Measurements from ENCODE around the gene MAGEA2B.
"Not testable (repeated sequence)": the region's sequence is repeated elsewhere in the genome, so short reads cannot be mapped to it uniquely, and the experiment has no call there.

MAGEA2B gene

GRCh38 chrX:152713815-152714787 is at the start of gene MAGEA2B:
Gene MAGEA2B, plus strand, starts transcription at chrX:152714628. Its CDS starts 2,479 bp downstream, at chrX:152717107.
- DNase-seq (ENCODE audit: low spot score) = not testable (repeated sequence)

DNA sequence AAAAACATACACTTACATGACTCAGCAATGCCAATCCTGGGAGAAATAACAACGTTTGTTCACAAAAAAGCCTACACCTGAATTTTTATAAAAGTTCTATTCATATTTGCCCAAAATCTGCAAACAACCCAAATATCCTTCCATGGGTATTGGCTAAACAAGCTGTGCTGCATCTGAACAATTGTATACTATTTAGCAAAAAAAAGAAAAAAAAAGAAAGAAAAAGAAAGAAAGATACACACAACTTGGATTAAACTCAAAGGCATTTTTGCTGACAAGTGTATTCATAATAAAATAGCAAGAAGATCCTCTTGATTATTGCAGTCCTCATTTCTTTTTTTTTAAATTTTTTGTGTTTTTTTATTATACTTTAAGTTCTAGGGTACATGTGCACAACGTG is 40.3 kb upstream of the MAGEA2B start:
- DNase-seq (ENCODE audit: low spot score) = no peak

DNA sequence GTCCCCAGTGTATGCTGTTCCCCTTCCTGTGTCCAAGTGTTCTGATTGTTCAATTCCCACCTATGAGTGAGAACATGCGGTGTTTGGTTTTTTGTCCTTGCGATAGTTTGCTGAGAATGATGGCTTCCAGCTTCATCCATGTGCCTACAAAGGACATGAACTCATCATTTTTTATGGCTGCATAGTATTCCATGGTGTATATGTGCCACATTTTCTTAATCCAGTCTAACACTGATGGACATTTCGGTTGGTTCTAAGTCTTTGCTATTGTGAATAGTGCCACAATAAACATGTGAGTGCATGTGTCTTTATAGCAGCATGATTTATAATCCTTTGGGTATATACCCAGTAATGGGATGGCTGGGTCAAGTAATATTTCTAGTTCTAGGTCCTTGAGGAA is 39.8 kb upstream of the MAGEA2B start:
- DNase-seq (ENCODE audit: low spot score) = not testable (repeated sequence)

DNA sequence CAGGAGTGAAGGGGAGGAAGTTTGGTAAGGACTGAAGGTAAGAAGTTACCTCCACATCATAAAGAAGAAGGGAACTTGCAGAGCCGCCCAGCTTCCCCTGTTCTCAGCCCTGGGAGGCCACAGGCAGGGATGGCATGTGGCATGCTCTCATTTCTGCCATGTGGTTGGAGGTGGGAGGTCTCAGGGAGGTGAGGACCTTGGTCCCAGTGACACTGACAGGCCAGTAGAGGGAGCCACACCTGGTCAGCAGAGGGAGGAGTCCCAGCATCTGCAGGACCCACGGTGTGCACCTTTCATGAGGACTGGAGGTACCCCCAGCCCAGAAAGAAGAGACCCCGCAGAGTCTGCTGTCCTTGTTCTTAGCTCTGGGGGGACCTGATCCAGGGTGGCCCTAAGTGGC is 33.4 kb upstream of the MAGEA2B start:
- DNase-seq (ENCODE audit: low spot score) = not testable (repeated sequence)

DNA sequence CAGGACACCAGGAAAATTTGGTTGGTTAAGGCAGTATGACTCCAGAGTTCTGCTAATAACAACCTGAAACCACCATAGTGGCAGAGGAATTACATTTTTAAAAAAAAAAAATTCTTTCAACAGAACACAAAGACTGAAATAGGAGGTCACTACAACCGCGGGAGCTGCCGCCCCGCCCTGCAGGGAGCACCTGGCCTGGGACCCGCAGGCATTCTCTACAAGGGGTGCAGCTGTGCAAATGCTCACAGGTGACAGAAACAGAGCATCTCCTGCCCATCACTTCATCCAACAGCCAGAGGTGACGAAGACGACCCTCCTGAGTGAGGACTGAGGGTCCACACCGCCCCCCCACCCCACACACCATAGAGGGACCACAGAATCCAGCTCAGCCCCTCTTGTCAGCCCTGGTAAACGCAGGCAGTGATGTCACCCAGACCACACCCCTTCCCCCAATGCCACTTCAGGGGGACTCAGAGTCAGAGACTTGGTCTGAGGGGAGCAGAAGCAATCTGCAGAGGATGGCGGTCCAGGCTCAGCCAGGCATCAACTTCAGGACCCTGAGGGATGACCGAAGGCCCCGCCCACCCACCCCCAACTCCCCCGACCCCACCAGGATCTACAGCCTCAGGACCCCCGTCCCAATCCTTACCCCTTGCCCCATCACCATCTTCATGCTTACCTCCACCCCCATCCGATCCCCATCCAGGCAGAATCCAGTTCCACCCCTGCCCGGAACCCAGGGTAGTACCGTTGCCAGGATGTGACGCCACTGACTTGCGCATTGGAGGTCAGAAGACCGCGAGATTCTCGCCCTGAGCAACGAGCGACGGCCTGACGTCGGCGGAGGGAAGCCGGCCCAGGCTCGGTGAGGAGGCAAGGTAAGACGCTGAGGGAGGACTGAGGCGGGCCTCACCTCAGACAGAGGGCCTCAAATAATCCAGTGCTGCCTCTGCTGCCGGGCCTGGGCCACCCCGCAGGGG is 16.2 kb upstream of the MAGEA2B start, which contains the start of gene MAGEA3:
Gene MAGEA3 (plus strand): TSS at position 843 of the 980 bp plus-strand sequence. CDS start 2,039 bp downstream, outside the sequence.
- not testable (repeated sequence) for DNase-seq (ENCODE audit: low spot score)

GRCh38 chrX:152700390-152700789 is 14.0 kb upstream of the MAGEA2B start:
- DNase-seq (ENCODE audit: low spot score) = not testable (repeated sequence)

DNA sequence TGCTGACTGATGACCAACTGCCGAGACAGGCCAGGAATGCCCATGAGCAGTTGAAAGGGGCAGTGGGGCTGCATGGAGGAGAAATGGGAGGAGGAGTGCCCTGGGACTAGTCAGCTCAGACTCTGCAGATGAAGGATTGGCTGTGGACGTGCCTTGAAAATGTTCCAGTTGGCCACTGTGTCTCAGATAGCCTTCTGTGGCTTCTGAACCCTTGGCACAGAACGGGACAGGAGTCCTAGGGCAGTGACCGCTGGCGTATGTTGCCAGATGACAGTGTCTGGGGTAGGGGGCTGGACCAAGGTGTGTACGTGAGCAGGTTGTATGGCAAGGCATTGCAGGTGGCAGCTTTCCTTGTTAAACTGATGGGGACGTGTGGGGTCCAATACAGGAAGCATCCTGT is 7.9 kb upstream of the MAGEA2B start:
- DNase-seq (ENCODE audit: low spot score) = not testable (repeated sequence)

- not testable (repeated sequence) for DNase-seq (ENCODE audit: low spot score)
These were observed 5.3 kb upstream of the MAGEA2B start, which contains the start of gene CSAG2 for GRCh38 chrX:152709173-152709572. Gene CSAG2, minus strand, starts transcription at chrX:152709273. Its CDS starts 161 bp downstream, at chrX:152709112.

DNA sequence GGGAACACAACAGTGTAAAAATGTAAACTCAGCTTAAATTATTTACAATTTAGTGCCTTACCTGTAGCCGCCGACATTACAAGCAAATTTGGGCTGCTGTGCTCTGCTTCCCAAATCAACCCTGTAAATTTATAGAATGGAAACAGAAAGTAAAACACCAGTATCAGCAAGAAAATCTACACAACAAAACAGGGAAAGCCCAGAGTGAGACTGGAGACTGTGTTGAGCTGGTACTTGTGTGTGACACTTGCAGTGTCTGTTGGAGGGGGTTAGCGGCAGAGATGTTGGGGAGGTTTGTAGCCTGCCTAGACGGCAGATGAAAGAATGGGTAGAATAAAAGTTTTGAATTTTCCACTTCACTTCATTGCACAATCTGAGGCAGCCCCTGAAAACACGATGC is 1.2 kb upstream of the MAGEA2B start:
- not testable (repeated sequence) for DNase-seq (ENCODE audit: low spot score)

DNA sequence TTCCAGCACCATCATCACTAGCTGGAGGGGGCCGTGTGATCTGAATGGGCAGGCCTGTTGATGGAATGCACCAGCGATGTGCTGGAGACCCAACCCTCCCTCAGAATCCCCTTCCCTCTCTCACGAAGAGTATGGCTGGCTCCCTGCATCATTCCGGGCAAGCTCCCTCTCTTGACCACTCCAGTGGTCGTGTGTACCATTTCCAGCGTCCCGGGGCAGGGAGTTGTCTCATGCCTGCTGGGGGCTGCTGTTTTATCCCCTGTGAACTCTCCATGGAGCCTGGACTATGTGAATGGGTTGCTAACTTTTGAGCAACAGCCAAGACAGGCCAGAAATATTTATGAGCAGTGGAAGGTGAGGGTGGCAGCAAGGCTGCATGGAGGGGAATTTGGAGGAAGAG is 11.0 kb downstream of the MAGEA2B start:
- DNase-seq (ENCODE audit: low spot score) = no peak

GRCh38 chrX:152733261-152733975 is 19.0 kb downstream of the MAGEA2B start, which contains the start of the genes CSAG1 and MAGEA12:
Gene CSAG1, minus strand, starts transcription at chrX:152733721. Its CDS starts 1,261 bp downstream, at chrX:152732460.
Gene MAGEA12, plus strand, starts transcription at chrX:152733757. Its CDS starts 2,405 bp downstream, at chrX:152736162.
- DNase-seq (ENCODE audit: low spot score) = no peak

GRCh38 chrX:152734143-152734858 is 19.9 kb downstream of the MAGEA2B start:
- DNase-seq (ENCODE audit: low spot score) = not testable (repeated sequence)

GRCh38 chrX:152735101-152735500 is 20.7 kb downstream of the MAGEA2B start:
- DNase-seq (ENCODE audit: low spot score) = no peak

GRCh38 chrX:152735860-152736511 is 21.6 kb downstream of the MAGEA2B start:
- no peak for DNase-seq (ENCODE audit: low spot score)

DNA sequence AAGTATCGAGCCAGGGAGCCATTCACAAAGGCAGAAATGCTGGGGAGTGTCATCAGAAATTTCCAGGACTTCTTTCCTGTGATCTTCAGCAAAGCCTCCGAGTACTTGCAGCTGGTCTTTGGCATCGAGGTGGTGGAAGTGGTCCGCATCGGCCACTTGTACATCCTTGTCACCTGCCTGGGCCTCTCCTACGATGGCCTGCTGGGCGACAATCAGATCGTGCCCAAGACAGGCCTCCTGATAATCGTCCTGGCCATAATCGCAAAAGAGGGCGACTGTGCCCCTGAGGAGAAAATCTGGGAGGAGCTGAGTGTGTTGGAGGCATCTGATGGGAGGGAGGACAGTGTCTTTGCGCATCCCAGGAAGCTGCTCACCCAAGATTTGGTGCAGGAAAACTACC is 22.1 kb downstream of the MAGEA2B start:
- DNase-seq (ENCODE audit: low spot score) = not testable (repeated sequence)

DNA sequence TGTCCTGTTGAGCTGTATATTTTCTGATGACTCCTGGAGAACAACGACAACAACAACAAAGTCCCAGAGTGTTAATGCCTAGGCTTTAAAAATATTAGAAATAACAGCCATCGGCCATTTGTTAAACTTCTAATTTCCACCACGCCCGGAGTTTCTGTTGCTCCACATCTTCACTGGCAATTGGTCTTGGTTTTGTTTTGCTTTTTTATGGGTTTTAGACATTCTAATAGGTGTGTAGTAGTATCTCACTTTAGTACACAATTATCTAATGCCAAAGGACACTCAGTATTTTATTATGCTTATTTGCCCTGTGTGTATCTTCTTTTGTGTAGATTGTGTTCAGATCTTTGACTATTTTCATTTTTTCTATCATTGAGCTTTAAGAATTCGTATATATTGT is 24.1 kb downstream of the MAGEA2B start:
- no peak for DNase-seq (ENCODE audit: low spot score)

GRCh38 chrX:152753686-152754650 is 39.5 kb downstream of the MAGEA2B start, which contains the start of gene MAGEA2:
Gene MAGEA2, minus strand, starts transcription at chrX:152753842. Its CDS starts 2,479 bp downstream, at chrX:152751363.
- DNase-seq (ENCODE audit: low spot score) = not testable (repeated sequence)

GRCh38 chrX:152754871-152755270 is 40.4 kb downstream of the MAGEA2B start:
- not testable (repeated sequence) for DNase-seq (ENCODE audit: low spot score)
